Activated T-cell treated with anti-CD3 and anti-CD28 coated beads, Interleukin-2, amount 50 U/mL, for 48 hours (primary cell): ENCODE results near the gene LRBA.
"Not testable (repeated sequence)": the region's sequence is repeated elsewhere in the genome, so short reads cannot be mapped to it uniquely, and the experiment has no call there.

Experiments
- DNase-seq, 2 experiments: peaks; one replicate each; pipeline ENCODE4 v3.0.0-alpha.2; 2020

Gene LRBA, protein sequence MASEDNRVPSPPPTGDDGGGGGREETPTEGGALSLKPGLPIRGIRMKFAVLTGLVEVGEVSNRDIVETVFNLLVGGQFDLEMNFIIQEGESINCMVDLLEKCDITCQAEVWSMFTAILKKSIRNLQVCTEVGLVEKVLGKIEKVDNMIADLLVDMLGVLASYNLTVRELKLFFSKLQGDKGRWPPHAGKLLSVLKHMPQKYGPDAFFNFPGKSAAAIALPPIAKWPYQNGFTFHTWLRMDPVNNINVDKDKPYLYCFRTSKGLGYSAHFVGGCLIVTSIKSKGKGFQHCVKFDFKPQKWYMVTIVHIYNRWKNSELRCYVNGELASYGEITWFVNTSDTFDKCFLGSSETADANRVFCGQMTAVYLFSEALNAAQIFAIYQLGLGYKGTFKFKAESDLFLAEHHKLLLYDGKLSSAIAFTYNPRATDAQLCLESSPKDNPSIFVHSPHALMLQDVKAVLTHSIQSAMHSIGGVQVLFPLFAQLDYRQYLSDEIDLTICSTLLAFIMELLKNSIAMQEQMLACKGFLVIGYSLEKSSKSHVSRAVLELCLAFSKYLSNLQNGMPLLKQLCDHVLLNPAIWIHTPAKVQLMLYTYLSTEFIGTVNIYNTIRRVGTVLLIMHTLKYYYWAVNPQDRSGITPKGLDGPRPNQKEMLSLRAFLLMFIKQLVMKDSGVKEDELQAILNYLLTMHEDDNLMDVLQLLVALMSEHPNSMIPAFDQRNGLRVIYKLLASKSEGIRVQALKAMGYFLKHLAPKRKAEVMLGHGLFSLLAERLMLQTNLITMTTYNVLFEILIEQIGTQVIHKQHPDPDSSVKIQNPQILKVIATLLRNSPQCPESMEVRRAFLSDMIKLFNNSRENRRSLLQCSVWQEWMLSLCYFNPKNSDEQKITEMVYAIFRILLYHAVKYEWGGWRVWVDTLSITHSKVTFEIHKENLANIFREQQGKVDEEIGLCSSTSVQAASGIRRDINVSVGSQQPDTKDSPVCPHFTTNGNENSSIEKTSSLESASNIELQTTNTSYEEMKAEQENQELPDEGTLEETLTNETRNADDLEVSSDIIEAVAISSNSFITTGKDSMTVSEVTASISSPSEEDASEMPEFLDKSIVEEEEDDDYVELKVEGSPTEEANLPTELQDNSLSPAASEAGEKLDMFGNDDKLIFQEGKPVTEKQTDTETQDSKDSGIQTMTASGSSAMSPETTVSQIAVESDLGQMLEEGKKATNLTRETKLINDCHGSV (N-terminal part only)

DNA sequence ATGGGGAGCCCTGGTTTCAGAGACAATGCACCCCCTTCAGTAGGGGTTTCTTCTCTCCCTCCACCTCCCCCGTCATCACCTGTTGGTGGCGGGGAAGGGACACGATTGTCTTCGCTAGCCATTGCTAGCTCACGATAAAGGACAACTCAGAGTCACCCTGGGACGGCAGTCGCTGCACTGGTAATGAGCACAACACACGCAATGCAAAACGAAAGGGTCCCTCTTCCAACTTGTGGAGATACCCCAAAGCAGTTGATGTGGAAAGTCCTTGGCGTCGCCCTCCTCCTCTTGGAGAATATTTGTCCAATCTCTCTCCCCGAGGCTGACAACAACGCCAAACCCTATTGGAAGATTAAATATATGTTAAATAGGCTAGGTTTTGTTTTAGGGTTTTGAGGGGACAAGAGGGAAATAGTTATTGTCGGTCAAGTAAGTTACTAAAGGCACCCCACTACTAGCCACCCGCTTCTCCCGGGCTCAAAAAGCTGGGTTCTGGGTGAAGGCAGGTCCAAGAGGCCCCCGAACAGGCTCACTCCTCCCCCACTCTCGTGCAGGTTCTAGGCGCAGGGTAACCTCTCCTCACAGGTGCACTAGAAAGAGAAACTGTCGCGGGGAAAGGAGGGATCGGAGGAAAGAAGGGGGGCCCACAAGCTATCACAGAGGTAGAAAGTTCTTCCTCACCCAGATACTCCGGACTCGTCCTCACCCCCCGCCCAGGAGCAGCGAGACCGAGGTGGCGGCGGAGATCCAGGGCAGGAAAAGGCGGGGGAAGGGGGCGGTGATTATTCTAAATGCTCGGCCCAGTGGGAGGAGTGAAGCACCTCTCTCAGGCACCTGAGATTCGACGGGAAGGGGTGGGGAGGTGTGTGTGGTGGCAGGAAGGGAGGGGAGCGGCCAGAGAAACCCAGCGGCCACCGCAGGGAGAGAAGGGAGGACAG lies at the start of gene LRBA:
LRBA (minus strand) TSS at position 764 of the 938 bp plus-strand sequence; CDS start at position 122, 642 bp downstream.
- DNase-seq = peak; percentile 90 to 92

DNA sequence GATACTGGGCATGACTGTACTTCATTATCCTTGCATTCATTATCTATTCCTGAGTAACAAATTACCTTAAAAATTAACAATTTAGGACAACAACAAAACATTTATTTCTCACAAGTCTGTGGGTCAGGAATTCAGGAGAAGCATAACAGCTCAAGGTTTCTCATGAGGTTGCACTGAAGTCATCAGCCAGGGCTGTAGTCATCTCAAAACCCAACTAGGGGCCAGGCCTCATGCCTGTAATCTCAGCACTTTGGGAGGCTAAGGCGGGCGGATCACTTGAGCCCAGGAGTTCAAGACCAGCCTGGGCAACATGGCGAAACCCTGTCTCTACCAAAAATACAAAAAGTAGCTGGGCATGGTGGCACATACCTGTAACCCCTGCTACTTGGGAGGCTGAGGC lies 48.1 kb upstream of the LRBA start:
- not testable (repeated sequence) for DNase-seq

DNA sequence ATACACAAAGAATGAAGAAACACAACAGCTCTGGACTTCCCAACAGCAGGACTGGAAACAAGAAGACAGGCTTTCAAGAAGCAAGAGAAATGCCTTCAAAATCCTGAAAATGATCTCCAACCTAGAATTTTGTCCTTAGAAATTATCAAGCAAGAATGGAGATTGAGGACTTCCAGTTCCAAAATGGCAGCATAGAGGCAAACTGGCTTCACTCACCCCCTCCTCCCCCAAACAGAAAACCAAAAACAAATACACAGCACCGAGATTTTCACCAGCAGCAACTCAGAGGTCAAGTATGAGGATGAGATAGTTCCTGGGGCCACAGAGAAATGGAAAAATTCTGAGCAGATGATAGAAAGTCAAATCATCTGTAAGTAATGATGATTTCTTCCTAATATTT lies 40.5 kb upstream of the LRBA start:
- DNase-seq = no peak

DNA sequence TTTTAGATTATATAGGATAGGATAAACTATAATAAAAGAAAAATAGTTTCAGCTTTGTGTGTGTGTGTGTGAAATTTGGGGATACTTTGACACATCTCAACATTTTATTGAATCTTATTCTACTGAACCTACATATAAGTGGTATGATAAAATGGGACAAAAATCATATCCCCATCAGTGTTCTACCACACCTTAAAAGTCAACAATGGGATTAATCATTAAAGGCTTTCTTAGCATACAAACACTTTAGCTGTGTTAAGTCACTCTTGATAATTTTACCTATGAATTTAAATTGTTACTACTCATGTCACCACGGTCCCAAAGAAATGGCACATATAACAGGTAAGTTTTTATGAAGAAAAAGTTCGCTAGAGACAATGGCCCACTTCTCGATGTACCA lies 37.7 kb upstream of the LRBA start:
- DNase-seq = no peak

DNA sequence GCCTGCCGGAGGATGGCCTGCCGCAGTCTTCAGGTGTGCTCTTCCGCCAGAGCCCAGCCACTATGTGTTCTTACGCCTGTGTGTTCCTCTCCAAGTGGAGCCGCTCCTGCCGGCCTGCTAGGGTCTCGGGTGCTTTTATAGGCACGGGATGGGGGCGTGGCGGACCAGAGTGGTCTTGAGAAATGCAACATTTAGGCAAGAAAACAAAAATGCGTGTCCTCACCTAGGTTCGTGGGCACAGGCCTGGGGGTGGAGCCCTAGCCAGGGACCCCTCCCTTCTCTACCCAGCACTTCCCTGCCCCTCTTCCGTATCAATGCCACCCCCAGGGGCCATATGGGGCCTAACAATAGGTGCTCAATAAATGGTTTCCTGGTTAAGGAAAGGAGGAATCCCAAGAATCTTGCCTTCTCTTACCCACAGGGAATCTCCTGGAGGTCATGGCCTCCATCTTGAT lies 34.4 kb upstream of the LRBA start:
- DNase-seq = no peak

DNA sequence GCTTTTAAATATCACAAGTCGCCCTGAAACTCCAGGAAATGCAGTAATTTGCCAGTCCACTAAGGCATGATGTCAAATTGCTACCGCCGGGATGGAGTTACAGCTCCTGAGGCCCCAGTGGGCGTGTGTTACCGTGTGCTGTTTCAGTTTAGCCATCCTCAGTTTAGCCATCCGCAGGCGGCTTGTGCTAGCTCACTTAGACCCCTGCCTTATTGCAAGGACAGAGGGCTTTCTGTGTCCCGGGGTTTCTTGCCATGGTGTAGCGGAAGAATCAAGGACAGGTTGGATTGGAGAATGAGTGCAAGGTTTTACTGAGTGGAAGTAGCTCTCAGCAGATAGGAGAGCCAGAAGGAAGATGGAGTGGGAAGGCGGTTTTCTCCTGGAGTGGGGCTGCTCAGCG lies 33.8 kb upstream of the LRBA start:
- DNase-seq = no peak

DNA sequence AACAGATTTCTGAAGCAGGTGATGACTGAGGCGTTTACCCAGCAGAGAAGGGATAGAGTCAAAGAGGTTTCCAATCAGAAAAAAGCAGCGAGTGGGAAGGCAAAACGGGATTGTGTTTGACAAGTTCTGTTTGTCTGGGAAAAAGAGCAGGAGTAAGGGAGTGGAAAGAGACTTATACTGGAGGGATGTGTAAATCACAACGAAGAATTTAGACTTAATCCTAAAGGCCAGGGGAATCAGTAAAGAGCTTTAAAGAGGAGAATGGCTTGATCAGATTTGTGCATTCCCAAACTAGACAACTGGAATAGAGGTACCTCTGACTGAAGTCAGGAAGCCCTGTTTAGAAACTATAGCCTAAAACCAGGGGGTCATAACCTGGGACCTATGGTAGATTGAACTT lies 31.5 kb upstream of the LRBA start:
- no peak for DNase-seq

DNA sequence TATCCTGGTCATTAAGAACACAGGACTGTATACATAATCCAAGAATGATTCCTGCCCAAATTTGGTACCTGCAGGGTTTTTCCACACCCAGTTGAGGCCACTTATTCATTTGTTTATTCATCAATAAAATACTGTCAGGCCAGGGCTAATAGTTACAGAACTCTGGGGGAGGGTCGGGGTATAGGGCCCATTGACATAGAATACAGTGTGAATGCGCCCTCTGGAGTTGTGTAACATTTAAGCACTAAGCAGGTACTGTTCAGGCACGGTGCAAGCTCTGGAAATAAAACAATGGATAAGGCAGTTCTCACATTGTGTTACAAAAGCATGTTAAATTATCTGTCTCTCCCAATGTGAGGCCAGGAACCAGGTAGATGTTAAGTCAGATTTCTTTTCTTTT lies 30.8 kb upstream of the LRBA start:
- no peak for DNase-seq

DNA sequence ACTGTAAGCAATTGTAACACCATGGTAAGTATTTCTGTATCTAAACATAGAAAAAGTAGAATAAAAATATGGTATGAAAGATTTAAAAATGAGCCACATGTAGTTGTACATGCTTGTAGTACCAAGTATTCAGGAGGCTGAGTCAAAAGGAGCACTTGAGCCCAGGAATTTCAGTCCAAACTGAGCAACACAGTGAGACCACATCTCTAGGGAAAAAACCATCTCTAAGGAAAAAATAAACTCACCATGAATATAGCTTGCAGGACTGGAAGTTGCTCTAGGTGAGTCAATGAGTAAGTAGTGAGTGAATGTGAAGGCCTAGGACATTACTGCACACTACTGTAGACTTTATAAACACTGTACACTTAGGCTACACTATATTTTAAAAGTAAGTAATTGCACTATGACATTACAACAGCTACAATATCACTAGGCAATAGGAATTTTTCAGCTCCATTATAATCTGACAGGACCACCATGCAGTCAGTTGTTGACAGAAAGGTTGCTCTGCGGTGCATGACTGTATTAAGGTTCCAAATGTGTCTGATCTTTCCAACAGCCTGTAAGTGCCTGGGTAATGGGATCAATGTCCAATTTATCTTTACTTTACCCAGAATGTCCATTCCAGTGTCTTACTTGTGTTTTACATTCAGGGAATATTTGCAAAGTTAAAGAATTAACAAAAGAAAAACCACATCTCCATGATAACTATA lies 28.9 kb upstream of the LRBA start:
- no peak for DNase-seq

DNA sequence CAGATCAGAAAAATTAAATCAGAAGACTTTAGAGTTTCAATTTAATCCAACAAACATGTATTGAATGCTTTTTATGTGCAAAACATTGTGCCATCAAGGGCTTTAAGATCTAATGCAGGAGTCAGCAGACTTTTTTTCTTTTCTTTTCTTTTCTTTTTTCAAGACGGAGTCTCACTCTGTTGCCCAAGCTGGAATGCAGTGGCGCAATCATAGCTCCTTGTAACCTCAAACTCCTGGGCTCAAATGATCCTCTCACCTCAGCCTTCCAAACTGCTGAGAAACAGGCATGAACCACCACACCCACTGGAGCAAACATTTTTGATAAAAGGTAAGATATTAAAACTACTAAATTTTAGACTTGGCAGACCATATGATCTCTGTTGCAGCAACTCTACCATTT lies 24.6 kb upstream of the LRBA start:
- no peak for DNase-seq

DNA sequence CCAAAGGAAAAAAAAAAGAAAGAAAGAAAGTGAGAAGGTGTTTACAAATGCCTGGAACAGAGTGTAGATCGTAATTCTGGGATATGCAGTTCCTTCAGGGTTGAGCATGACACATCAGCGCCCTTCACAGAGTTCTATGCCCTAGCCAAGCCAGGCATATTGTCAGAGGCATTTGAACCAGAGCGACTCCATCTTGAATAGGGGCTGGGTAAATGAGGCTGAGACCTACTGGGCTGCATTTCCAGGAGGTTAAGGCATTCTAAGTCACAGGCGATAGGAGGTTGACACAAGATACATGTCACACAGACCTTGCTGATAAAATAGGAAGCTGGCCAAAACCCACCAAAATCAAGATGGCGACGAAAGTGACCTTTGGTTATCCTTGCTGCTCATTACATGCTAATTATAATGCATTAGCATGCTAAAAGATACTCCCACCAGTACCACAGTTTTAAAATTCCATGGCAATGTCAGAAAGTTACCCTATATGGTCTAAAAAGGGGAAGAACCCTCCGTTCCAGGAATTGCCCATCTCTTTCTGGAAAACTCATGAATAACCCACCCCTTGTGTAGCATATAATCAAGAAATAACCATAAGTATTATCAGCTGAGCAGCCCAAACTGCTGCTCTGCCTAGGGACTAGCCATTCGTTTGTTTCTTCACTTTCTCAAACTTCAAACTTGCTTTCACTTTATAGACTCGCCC lies 23.5 kb upstream of the LRBA start:
- no peak for DNase-seq

DNA sequence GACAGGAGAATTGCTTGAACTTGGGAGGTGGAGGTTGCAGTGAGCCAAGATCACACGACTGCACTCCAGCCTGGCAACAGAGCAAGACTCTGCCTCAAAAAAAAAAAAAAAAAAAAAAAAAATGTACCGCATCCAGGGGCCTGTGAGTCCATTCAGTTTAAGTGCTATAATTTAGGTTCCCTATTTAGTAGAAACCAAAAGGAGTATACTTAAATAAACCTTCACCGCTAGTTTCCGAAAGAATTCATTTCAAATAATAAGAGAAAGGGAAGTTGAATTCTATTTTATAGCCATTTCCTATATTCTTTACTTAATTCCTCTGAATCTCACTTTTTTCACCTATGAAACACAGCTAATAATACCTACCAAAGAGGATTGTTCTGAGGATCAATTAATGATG lies 20.8 kb upstream of the LRBA start:
- no peak for DNase-seq

DNA sequence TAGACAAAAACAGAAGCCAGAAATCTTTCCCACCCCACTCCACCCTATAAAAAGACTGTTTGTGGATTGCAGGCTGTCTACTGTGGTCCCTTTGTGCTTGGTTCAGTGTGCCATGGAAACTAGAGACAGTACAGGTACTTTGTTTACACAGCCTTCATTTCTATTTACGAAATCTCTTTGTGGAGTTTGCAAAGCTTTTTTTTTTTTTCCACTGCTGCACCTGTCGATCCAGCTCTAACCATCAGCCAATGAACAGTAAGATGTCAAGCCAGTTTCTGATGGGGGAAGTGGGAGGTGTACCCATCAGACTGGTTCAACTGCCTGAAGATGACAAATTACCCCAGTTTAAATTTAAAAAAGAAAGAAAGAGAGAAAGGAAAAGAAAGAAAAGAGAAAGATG lies 20.2 kb upstream of the LRBA start:
- no peak for DNase-seq

DNA sequence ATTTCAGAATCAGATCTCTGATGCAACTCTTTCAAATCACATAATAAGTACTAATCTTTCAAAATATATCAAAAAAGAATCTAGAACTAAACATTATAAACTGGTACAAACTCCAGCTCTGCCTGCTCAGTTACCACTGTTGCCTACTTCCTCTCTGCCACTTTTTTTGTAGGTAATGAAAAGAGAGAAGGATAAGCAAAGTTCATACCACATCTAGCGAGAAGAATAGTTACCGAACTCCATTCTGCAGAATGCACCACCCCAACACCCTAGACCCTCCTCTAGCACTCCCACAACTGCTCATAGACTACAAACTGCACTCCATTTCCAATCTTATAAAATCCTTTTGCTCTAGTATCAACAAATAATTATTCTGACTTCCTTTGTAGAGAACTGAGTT lies 19.7 kb upstream of the LRBA start:
- no peak for DNase-seq

DNA sequence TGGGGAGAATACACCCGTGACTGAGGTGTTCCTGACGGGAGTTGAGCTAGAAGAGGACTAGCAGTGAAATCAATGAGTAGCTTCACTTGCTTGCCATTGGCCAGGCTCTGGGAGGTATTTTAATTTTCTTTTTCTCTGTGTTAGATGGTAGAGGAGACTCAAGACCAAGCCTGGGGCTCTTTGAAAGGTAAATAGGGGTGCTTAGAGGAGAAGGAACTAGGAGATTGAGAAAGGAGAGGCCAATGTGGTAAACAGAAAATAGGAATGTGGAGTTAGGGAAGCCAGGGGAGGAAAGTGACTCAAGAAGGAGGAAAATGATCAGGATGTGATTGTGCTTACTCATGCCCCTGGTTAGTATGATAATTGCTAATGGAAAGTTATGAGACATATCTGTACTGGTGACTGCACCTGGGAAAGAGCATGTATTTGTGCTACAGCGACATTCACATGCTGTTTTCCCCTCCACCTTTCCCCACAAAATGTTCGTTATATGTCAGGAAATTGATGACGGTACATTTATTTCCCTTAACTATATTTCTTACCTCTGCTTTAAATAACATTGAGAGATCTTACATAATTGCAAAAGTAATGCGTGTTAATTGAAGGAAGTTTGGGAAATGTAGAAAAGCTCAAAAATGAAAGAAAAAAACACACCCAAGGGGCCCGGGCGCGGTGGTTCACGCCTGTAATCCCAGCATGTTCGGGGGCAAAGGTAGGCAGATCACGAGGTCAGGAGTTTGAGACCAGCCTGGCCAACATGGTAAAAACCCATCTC lies 16.9 kb upstream of the LRBA start:
- peak; percentile 46 to 49 for DNase-seq

DNA sequence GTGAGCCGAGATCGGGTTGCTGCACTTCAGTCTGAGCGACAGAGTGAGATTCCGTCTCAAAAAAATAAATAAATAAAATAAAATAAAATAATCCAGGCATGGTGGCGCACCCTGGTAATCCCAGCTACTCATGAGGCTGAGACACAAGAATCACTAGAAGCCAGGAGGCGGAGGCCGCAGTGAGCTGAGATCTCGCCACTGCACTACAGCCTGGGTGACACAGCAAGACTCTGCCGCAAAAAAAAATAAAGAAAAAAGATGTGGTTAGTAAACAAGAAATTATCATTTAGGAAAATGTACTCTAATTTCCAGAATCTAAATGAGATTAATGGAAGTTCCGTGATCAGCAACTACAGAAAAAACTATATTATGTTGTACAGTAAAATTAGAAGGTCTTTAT lies 14.5 kb upstream of the LRBA start:
- DNase-seq = peak; percentile 57 to 65

DNA sequence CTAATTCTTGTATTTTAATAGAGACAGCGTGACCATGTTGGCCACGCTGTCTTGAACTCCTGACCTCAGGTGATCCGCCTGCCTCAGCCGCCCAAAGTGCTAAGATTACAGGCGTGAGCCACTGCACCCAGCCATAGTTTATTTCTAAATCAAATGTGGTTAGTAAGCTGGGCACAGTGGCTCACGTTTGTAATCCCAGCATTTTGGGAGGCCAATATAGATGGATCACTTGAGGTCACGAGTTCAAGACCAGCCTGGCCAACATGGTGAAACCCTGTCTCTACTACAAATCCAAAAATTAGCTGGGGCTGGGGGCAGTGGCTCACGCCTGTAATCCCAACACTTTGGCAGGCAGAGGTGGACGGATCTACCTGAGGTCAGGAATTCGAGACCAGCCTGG lies 13.9 kb upstream of the LRBA start:
- not testable (repeated sequence) for DNase-seq

DNA sequence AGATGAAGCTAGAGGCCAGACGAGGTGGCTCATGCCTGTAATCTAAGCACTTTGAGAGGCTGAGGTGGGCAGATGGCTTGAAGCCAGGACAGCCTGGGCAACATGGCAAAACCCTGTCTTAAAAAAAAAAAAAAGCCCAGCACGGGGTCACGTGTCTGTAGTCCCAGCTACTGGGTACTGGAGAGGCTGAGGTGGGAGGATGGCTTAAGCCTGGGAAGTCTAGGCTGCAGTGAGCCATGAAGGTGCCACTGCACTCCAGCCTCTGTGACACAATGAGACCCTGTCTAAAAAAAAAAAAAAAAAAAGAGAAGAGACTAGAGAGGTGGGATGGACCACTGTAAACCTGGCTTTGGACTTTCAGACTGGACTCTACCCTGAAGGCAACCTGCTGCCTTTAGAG lies 10.7 kb upstream of the LRBA start:
- no peak for DNase-seq

DNA sequence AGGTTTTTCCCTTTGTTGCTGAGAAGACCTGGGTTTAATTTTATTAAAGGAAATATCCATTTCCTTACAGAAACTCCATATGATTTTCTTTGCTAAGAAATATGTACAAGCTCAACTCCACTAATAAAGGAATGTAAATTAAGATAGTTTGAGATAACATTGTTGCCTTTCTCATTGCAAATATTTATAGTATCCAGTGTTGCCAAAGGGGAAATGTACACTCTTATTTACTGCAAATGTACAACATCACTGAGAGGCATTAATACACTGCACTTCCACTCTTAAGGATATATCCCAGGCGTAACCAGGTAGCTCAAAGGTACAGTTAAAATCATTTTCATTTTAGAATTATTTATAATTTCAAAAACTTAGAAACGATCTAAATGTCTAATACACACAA lies 7.5 kb upstream of the LRBA start:
- DNase-seq = no peak
